Amygdala (tissue), 56 donors: ENCODE measurements around the gene RHBDD1.

Source experiments
- DNase-seq, 56 donors: peaks; one replicate each; lab custom pipeline; 2025; lab: John Stamatoyannopoulos, UW

RHBDD1 gene, protein sequence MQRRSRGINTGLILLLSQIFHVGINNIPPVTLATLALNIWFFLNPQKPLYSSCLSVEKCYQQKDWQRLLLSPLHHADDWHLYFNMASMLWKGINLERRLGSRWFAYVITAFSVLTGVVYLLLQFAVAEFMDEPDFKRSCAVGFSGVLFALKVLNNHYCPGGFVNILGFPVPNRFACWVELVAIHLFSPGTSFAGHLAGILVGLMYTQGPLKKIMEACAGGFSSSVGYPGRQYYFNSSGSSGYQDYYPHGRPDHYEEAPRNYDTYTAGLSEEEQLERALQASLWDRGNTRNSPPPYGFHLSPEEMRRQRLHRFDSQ

DNA sequence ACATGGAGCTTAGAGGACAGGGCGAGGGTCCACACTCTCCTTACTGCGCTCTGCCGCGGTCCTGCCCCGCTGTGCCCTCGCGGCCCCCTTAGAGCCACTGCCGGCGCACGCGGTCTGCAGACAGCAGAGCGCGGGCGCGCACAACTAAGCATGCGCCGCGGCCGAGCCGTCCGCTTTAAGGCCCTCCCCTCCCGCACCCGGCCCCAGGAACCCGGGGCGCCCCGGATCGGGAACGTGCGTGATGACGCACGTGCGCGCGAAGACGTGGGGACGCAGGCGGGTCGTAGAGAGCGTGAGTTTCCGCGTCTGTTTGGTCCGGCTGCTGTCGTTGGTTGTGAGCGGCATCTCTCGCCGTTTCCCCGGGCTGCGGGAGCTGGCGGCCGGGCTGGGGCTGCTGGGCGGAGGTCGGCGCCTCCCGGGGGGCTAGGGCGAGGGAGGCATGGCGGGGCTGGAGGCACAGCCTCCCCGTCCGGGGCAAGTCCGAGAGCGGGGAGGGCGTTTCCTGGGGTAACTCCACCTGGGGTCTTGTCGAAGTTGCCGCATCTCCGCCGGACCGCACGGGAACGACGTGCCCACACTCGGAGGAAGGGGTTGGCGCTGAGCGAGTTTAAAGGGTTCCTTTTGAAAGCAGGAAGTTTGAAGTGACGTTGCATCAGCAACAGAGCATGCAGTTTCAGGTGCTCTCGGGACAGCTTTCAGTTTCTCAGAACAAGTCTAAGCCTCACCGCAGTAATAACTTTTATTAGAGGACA lies at the start of gene RHBDD1:
RHBDD1 (plus strand) TSS at position 259 of the 752 bp plus-strand sequence. CDS start 28,640 bp downstream, outside the sequence.
- peak; percentile 35 to 94 (median 84) for DNase-seq

DNA sequence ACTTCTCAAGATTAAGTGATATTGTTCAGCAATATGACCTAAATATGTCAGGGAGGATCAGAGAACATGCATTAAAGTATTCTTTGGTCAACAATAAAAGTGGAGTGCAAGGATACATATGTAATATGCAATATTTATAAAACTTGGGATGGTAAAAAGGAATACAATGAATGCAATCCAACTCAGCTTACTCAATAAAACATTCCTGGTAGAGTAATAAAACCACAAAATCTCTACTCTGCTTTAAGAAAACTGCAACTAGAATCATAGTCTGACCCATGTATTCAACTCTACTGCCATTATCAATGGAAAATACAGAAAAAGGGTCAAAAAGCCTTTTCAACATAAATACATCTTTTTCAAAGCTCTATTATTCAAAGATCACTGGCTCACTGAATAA lies 47.8 kb upstream of the RHBDD1 start:
- no peak for DNase-seq

DNA sequence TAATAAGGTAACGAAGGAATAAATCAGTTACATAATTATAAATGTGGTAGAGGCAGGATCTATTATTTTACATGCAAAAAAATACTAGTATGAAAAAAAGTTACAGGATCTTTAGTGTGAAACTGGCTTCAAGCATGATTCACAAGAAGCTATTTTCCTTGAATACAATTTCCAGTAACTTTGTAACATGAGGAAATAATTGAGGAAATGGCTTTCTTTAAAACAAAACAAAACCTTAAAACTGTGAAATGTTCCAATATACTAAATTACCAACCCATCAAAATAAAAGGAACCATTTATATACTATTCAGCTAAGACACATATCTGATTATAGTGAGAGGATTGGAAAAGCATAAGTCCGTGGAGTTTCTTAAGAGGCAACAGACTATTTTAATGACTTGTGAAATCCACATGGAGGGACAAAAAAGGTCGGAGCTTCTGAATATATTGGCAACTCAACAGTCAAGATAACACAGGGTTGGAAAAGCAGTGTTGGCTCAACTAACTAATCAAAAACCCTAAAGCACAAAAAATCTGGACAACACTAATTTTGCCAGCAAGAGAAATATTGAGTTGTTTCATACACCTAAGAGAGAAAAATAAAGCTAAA lies 46.9 kb upstream of the RHBDD1 start:
- no peak for DNase-seq

DNA sequence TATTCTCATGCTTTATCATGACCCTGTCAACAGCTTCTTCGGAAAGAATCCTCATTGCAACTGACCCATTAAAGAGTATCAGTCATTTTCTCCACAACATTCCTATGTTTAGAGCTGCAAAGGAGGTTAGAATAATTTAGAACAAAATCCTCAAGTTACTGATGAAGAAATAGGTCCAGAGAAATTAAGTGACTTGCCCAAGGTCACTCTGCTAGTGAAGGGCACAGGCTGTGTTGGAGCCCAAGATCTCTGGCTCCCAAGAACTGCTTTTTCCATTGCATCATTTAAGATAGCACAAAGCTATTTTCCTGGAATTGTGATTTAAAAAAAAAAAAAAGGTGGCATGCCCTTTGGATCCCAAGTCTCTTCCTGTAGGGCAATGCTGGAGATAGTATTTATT lies 45.8 kb upstream of the RHBDD1 start:
- DNase-seq, result no peak

DNA sequence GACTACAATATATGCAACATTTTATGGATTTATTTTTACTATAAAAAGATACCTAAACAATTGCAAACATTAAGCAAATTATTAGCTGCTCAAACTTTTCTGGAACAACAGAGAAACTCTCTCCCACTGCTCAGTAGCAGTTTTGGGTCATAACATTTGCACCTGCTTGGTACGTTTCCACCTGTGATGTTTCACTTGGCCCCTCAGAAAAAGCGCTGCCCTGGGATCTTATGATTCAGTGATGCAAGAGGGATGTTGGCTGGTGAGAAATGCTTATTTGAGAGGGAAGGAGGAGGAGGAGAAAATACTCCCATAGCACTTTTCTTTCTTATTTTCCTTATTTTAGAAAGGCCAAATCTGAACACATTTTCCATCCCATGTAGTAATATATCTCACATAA lies 45.4 kb upstream of the RHBDD1 start:
- DNase-seq, result no peak

DNA sequence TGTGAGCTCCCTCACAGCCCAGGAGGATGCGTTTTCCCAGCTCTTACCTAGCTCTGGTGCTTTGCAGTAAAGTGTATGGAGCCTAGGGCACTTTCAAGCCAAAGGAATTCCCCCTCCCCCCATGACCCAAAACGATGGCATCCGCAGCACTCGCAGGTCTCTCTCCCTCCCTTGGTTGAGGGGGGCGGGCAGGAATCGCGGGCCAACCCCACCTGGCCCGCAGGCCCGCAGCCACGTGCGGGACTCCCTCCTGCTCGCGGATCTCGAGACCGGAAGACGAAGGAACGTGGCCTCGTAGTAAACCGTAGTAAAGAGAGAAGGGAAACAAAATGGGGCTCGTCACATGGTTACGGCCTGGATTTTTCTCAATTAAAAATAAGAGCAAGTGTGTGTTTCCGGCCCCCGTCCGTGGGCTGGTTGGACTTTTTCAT lies 44.8 kb upstream of the RHBDD1 start:
- peak in 16 of 56 donors; percentile 39 to 88 (median 74) for DNase-seq

DNA sequence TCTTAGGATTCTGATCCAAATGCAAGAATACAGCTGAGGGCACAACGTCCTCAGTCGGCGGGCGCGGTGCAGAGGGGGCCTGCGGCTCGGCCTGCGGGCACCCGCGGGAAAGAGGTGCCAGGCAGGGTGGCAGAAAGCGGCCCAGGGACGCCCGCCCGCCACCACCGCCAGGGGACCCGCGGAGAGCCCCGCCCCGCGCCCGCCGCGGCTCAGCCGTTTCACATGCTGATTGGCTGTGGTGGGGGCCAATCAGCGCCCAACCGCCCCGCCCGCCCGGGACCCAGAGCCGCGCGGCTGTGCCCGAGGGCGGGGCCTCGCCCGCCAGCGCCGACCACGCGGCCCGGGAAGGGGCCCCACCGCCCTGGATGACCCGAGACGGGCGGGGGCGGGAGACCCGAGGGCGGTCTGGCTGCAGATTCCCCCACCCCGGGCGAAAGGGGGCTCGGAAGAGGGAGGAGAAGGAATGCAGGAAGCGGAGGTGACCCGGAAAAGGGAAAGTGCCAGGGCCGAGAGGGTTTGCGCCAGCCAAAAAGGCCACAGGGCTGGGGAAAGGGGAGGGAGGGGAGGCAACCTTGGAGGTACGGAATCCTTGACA lies 44.3 kb upstream of the RHBDD1 start:
- DNase-seq, result peak in 55 of 56 donors; percentile 22 to 93 (median 83)

DNA sequence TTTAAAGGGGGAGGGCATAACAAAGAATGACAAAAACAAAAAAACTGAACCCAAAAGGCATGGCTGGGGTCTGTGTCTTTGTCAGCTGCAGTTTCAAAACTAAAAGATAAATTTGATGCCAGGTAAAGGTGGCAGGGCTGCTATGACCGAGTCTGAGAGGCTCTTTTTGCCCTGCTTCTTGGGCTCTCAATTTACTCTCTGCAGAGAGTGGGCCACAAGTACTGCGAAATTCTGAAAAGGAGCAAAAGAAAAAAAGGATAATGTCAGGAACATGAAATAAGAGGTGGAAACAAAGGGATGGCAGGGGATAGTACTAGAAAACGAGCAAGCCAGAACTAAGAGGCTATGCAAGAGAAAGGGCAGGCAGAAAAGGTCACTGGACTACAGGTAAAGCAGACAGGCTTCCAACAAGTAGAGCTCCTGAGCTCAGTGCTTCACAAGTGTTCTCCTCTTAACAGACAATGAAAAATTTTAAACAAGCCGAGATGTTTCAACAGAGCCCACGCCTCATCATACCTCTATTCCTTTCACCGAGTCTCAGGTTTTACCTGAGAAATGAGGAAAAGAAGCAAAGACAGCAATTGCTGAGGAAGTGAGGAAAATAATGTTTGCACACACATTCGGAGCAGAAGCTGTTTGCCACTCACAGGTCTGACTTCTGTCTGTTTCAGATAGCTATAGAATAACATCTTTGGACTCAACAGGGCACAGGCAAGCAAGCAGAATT lies 43.5 kb upstream of the RHBDD1 start:
- peak in 1 of 56 donors; percentile 3 for DNase-seq

DNA sequence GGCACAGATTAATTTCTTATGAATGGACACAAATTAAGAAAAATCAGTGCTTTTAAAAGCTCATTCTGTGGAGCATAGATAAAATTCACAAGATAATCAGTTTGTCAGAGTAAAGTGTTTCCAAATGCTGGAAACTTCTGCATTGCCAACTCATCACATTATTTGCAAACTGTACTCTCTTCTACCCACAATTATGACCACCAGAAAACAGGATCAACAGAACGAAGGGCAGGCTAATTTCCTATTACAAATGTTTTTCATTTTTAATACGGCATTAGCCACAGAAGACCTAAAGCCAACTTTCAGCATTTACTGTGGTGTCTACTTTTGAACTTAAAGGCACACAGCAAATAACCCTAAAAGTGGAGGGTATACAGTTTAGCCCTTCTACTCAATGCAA lies 42.2 kb upstream of the RHBDD1 start:
- DNase-seq, result no peak

DNA sequence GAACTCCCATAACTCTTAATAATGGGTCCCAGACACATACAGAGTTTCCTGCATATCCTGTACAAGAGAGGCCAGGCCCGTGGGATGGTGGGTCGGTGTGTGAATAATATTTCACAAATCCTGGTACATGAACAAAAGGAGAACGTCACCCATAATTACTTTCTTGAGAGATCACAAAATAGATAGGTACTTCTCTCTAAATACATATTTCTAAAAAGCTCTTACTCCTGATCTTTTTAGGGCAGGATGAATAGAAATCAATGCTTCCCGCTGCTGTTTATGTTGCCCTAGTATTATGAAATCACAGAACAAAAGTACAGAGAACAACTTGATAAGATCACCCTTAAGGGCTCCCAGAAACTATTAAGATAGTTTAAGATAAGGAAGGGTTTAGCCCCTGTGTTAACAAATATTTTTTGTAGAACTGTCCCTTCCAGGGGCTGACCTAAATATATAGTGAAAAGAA lies 41.6 kb upstream of the RHBDD1 start:
- DNase-seq, result no peak

DNA sequence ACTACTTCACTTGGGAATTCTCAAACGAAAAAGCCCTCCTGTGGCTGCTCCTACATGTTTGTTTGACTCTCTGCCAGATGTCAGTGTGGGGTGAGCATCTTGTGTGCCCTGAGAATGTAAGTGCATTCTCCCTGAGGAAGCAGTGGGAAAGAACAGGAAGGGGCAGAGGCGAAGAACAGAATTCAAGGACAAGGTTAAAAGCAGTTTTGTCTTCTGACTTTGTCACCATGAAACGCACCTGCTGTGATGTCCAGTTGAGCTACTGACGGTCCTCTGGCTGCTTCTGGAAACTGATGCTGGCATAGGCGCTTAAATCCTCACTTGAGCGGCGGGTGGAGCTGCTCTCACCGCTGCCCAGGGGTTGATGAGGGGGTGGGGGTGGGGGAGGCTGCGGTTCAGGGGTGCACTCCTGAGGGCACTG lies 41.1 kb upstream of the RHBDD1 start:
- peak in 1 of 56 donors; percentile 16 for DNase-seq

DNA sequence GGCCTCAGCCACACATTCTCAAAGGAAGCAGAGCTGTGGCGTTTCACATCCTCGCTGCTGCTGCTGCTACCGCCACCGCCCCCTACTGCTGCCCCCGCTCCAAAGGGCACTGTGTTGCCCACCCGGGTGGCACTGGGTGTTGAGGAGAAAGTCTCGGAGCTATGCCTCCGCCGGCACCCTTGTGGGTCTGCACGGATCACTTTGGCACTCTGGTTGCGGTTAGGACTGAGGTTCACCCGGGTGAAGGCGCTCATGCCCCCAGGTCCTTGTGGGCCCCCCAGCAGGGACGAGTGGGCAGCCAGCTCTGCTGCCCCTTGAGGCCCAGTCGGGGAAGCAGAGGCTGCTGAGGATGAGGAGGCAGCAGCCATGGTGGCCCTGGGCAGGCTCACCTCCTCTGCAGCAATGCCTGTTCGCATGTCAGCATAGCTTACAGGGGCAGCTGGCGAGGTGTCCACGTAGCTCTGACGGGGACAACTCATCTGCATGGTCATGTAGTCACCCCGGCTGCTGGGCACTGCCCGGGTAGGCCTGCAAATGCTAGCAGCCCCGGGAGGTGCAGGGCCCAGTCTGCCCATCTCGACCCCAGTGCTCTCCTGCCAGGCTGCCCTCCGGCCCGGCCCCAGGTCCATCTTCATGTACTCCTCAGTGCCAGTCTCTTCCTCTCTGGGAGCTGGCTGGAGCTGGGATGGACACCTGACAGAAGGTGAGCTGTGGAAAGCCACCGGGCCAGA lies 40.4 kb upstream of the RHBDD1 start:
- DNase-seq, result no peak

DNA sequence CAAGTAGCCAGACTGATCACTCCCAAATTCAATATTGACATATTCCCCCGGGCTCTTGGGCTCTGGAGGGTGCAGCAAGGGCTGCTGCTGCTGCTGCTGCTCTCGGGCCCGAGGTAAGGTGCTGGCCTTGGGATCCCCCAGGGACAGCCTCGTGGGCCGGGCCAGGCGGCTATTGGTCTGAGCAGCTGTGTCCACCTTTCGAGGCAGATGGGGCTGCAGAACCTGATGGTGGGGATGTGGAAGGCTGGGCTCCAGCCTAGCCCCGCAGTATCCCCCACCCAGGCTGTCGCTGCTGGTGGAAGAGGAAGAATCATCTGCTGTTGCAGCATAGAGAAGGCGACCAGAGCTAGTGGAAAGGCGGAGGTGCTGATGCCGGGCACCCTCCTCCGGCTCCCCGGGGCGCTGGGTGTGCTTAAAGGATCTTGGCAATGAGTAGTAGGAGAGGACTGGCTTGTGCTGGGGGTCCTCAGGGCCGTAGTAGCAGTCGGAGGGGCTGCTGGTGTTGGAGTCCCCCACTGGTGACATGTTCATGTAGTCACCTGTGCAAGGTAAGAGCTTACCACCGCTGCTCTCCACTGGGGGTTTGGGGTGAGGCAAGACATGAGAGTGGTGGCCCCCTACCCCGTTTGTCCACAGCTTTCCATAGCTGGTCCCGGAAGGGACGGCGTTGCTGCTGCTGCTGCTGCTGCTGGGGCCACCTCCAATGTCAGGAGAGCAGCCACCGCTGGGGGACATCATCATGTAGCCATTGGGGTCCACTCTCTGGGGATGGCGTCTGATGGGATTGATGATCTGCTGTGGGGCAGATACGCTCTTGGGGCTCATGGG lies 39.6 kb upstream of the RHBDD1 start:
- no peak for DNase-seq

DNA sequence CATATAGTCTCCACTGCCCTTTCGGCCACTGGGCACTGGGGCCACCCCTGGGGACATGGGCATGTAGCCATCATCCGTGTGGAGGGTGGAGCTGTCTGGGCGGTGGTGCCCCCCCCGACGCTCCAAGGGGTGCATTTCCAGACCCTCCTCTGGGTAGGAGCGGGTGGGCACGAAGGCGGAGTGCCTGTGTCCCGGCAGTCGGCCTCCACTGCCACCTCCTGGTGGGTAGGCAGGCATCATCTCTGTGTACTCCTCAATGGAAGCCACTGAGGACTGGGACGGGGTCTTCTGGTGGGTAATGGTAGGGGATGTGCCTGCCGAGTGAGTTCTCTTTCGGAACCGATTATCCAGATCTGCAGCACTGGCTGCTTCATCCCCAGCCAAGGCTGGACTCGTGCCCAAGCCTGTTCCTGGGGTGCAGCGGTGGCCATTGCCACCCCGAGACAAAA lies 39.0 kb upstream of the RHBDD1 start:
- DNase-seq, result peak in 4 of 56 donors; percentile 3 to 24 (median 12)

DNA sequence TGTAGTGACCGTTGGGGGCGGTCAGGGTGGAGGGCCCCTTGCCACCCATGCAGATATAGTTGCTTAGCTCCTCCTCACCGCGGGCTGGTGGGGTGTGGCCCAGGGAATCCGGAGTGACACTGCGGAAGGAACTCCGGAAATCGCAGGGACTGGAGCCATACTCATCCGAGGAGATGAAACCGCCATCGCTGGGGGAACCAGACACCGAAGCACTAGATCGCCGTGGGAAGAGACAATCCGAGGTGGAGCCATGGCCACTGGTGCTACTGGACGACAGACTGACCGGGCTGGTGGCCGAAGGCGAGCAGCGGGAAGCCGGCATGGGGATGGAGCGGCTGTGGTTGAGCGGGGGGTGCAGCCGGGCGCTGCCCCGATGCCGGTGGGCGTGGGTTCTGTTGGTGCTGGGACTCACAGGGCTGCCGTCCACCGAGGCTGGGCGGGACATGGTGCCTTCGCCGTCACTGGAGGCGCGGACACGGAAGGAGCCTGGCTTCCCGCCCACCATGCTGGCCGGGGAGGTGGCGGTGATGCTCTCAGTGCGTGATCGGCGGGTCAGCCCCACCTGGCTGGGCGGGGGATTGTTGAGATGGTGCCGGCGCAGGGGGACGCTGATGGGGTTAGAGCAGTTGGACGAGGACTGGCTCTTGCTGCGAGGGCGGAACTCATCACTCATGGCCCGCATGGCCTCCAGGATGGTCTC lies 38.4 kb upstream of the RHBDD1 start:
- no peak for DNase-seq

DNA sequence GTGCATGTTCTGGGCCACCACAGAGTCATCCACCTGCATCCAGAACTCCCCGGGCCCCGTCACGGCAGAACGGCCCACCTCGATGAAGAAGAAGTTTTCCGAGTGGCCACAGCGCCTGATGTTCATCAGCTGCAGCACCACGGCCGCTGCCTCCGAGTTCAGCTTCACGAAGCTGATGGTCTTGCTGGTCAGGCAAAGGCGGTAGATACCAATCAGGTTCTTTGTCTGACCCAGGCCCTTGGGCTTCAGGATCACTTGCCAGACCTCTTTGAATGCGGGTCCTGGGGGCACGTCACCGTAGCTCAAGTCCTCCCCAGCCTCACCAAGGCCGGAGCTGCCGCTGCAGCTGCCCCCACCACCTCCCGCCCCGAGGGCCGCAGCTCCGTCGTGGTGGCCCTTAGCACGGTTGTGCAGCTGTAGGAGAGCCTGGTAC lies 37.8 kb upstream of the RHBDD1 start:
- no peak for DNase-seq

DNA sequence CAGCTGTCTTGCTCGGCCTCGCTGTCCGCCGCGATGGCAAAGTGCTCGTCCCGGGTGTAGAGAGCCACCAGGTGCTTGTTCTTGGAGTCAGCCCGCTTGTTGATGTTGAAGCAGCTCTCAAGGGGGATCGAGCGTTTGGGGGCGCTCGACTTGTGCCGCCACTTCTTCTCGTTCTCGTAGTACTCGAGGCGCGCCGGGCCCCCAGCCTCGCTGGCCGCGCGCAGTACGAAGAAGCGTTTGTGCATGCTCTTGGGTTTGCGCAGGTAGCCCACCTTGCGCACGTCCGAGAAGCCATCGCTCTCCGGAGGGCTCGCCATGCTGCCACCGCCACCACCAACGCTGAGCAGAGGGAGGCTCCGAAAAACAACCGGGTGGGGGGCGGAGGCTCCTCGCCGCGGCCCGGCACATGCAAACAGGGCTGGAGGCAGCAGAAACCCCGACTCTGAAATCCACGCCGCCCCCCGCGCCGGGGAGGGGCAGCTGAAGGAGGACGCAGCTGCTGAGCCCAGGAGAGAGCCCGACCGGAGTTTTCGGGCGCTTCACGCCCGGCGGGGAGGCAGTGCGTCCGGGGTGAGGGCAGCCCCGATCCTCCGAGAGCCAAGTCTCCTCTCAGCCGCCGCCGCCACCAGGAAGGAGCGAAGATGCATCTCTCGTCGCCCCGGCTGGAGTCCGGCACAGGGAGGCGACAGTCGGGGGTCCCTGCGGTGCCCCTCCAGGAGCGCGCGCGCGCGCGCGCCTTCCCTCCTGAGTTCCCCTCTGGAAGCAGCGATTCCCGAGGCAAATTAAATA lies 37.2 kb upstream of the RHBDD1 start:
- peak in 22 of 56 donors; percentile 10 to 66 (median 43) for DNase-seq
